22Rv1 (cell line): ENCODE results near the gene SELPLG.

Source experiments
- ZFX ChIP-seq: fragments of 450-650 bp; IDR thresholded peaks from 2 replicates; pipeline ENCODE4 v1.6.1; 2017; ENCODE audit warnings: antibody characterized with exemption, borderline replicate concordance
- TF ChIP-seq, protein P1 (sequence below): fragments of 450-650 bp; IDR thresholded peaks from 2 replicates; pipeline ENCODE4 v1.5.1; 2017; ENCODE audit warnings: mild to moderate bottlenecking

DNA sequence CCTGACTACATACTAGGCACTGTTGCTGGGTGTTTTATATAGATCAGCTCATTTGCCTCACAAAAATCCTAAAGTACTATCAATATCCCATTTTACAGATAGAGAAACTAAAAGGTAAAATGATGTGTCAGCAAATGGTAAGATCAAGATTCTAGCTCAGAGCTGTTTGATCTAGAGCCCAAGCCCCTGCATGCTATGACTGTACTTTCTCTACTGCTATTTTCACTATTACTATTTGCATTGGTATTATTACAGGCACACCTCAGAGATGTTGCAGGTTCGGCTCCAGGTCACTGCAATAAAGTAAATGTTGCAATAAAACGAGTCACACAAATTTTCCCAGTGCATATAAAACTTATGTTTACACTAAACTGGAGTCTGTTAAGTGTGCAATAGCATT lies 60.4 kb downstream of the SELPLG start:
- TF ChIP-seq, protein P1, sequence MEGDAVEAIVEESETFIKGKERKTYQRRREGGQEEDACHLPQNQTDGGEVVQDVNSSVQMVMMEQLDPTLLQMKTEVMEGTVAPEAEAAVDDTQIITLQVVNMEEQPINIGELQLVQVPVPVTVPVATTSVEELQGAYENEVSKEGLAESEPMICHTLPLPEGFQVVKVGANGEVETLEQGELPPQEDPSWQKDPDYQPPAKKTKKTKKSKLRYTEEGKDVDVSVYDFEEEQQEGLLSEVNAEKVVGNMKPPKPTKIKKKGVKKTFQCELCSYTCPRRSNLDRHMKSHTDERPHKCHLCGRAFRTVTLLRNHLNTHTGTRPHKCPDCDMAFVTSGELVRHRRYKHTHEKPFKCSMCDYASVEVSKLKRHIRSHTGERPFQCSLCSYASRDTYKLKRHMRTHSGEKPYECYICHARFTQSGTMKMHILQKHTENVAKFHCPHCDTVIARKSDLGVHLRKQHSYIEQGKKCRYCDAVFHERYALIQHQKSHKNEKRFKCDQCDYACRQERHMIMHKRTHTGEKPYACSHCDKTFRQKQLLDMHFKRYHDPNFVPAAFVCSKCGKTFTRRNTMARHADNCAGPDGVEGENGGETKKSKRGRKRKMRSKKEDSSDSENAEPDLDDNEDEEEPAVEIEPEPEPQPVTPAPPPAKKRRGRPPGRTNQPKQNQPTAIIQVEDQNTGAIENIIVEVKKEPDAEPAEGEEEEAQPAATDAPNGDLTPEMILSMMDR, result no peak
- no peak for TF ChIP-seq ZFX
